ENCODE results near the gene GRID1. TPM values are rescaled to one million over a fixed set of nuclear protein-coding genes. Genes with fewer than 3 reads are reported as not detected.

GRID1 gene
- total RNA-seq, 1 experiment from 2014 or later, result 5.6 TPM

GRCh38 chr10:86311190-86311589, 55.4 kb downstream of the GRID1 start:
- no peaks in the 10 kb centered on the region for H3K9me2 ChIP-seq (ENCODE audit: insufficient read depth)
- no peak for DNase-seq (ENCODE audit: low read depth, low spot score)
- no peak overlapping the region for H2AFZ ChIP-seq (ENCODE audit: low read depth, low read length, poor library complexity, severe bottlenecking)
- intact Hi-C loops (cut with micrococcal nuclease), result no loop called here
- TF ChIP-seq SIN3A (IDR thresholded peaks at IDR 0.05; ENCODE audit: low read depth), result no peak
- no peak for TF ChIP-seq MAX (IDR thresholded peaks at IDR 0.05)
- TF ChIP-seq ZFX (IDR thresholded peaks at IDR 0.05), result no peak
- no peak for TF ChIP-seq SP1 (IDR thresholded peaks at IDR 0.05; ENCODE audit: low read depth)
- no peak for TF ChIP-seq EGR1 (IDR thresholded peaks at IDR 0.05; ENCODE audit: low read depth)
- CTCF ChIA-PET, result no interaction called here
- no peak overlapping the region for H3K4me2 ChIP-seq (ENCODE audit: low read length)
- POLR2A ChIA-PET, result no interaction called here
- H3K4me1 ChIP-seq (ENCODE audit: control insufficient read depth in 1 of 2, insufficient read depth in 2 of 2, low read length in 2 of 2), result no peaks in the 10 kb centered on the region
- H3K9ac ChIP-seq (ENCODE audit: low read length), result no peak overlapping the region
- no peaks in the 10 kb centered on the region for H3K36me3 ChIP-seq (ENCODE audit: control insufficient read depth in 1 of 2, insufficient read depth in 2 of 2, low read length in 2 of 2)
- H3K9me3 ChIP-seq (ENCODE audit: control insufficient read depth in 1 of 2, insufficient read depth in 1 of 2, low read depth in 1 of 2, low read length in 2 of 2), result no peaks in the 10 kb centered on the region
- H3K27ac ChIP-seq (ENCODE audit: low read depth, low read length), result no peak overlapping the region
- no peak; the same call in 1 of the 2 replicates for ATAC-seq
- no peak overlapping the region for H3K4me3 ChIP-seq (replicated peaks in 1 of 2; ENCODE audit: low read depth in 1 of 2, low read length in 2 of 2)
- no peaks in the 10 kb centered on the region for H3K27me3 ChIP-seq (ENCODE audit: insufficient read depth, low read length)
- H3K79me2 ChIP-seq (ENCODE audit: insufficient read depth, low read length), result no peaks in the 10 kb centered on the region
- BruUV-seq (replicated peaks), result no TSS peak
- RAD21 ChIA-PET (ENCODE audit: low non-redundant PET in 1 of 2, low total read pairs in 2 of 2, uncharacterized antibody in 2 of 2, unreplicated experiment in 2 of 2), result no interaction called here
- no peaks in the 10 kb centered on the region for H4K20me1 ChIP-seq (ENCODE audit: insufficient read depth)

GRCh38 chr10:86310702-86311101, 55.9 kb downstream of the GRID1 start:
- H3K27me3 ChIP-seq (ENCODE audit: insufficient read depth, low read length), result no peaks in the 10 kb centered on the region
- ChIA-PET RAD21 (ENCODE audit: low non-redundant PET in 1 of 2, low total read pairs in 2 of 2, uncharacterized antibody in 2 of 2, unreplicated experiment in 2 of 2) (no interaction called here), CTCF (no interaction called here), POLR2A (no interaction called here)
- H3K4me1 ChIP-seq (ENCODE audit: control insufficient read depth in 1 of 2, insufficient read depth in 2 of 2, low read length in 2 of 2), result no peaks in the 10 kb centered on the region
- no peaks in the 10 kb centered on the region for H3K79me2 ChIP-seq (ENCODE audit: insufficient read depth, low read length)
- no peaks in the 10 kb centered on the region for H3K9me3 ChIP-seq (ENCODE audit: control insufficient read depth in 1 of 2, insufficient read depth in 1 of 2, low read depth in 1 of 2, low read length in 2 of 2)
- H3K36me3 ChIP-seq (ENCODE audit: control insufficient read depth in 1 of 2, insufficient read depth in 2 of 2, low read length in 2 of 2), result no peaks in the 10 kb centered on the region
- H2AFZ ChIP-seq (ENCODE audit: low read depth, low read length, poor library complexity, severe bottlenecking), result no peak overlapping the region
- no TSS peak for BruUV-seq (replicated peaks)
- no peak overlapping the region for H3K4me2 ChIP-seq (ENCODE audit: low read length)
- DNase-seq (ENCODE audit: low read depth, low spot score) (no peak), ATAC-seq (no peak)
- H3K9ac ChIP-seq (ENCODE audit: low read length), result no peak overlapping the region
- intact Hi-C loops (cut with micrococcal nuclease), result no loop called here
- H3K9me2 ChIP-seq (ENCODE audit: insufficient read depth), result no peaks in the 10 kb centered on the region
- no peak overlapping the region for H3K4me3 ChIP-seq (replicated peaks in 1 of 2; ENCODE audit: low read depth in 1 of 2, low read length in 2 of 2)
- H4K20me1 ChIP-seq (ENCODE audit: insufficient read depth), result no peaks in the 10 kb centered on the region
- H3K27ac ChIP-seq (ENCODE audit: low read depth, low read length), result no peak overlapping the region
- TF ChIP-seq ATF3 (IDR thresholded peaks at IDR 0.05) (no peak), RAD21 (IDR thresholded peaks at IDR 0.05; ENCODE audit: low read depth) (no peak), ZNF274 (IDR thresholded peaks at IDR 0.05; ENCODE audit: low read depth, low read length) (no peak), EGR1 (IDR thresholded peaks at IDR 0.05; ENCODE audit: low read depth) (no peak), SRF (IDR thresholded peaks at IDR 0.05; ENCODE audit: low read depth) (no peak), SP1 (IDR thresholded peaks at IDR 0.05; ENCODE audit: low read depth) (no peak), POLR2AphosphoS5 (IDR thresholded peaks at IDR 0.05; ENCODE audit: low read depth, low read length) (no peak), FOSL1 (IDR thresholded peaks at IDR 0.05; ENCODE audit: low read depth) (no peak), REST (IDR thresholded peaks at IDR 0.05; ENCODE audit: low read depth) (no peak), JUND (IDR thresholded peaks at IDR 0.05) (no peak), SIN3A (IDR thresholded peaks at IDR 0.05; ENCODE audit: low read depth) (no peak), ZBTB33 (IDR thresholded peaks at IDR 0.05; ENCODE audit: extremely low read depth, insufficient replicate concordance, low read length) (no peak), CEBPB (IDR thresholded peaks at IDR 0.05; ENCODE audit: low read depth) (no peak), MAX (IDR thresholded peaks at IDR 0.05) (no peak), EZH2phosphoT487 (IDR thresholded peaks at IDR 0.05; ENCODE audit: borderline replicate concordance) (no peak), EZH2 (IDR thresholded peaks at IDR 0.05) (no peak)

Measured in HCT116 (cell line).